ENCODE results near the gene IL1RN.

DNA sequence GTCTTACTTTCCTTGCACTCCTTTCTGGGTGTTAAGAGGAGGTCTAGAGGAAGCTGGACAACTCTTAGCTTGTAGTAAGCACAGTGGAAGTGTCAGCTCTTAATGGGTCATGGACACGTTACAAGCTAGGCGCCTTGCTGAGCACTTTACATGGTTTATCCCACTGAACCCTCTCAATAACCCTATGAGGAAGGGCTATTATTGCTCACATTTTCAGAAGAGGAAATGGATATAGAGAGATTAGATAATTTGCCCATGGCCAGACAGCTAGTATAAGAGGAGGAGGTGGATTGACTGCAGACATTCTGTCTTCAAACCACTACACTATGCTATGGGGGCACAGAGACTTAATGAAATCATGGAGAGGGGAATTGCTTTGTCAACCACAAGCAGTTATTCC, 8.3 kb upstream of the IL1RN start:
- TF ChIP-seq CTCF (optimal IDR thresholded peaks at IDR 0.05 in 1 of 3, IDR thresholded peaks at IDR 0.05 in 1 of 3, conservative IDR thresholded peaks at IDR 0.05 in 1 of 3; ENCODE audit: extremely low read depth in 1 of 3, insufficient read depth in 2 of 3, low read length in 3 of 3) (no peak), EZH2 (IDR thresholded peaks at IDR 0.05; ENCODE audit: low read length) (no peak)
